Mucosa of rectum (tissue), 2 donors: ENCODE data around the gene MACROD2.
A peak's percentile ranks its signal among the peaks of the same experiment; 100 is the strongest.

Experiments
- H3K27ac ChIP-seq, 2 donors: one replicate each; pipeline ENCODE4 v1.7.0; 2013; ENCODE audit warnings: inconsistent platforms in 2 of 2, low read depth in 2 of 2, low read length in 2 of 2
- H3K27me3 ChIP-seq, 2 donors: one replicate each; pipeline ENCODE4 v1.7.0; 2013; ENCODE audit warnings: low read length in 2 of 2; ENCODE audit not compliant: control insufficient read depth in 2 of 2, insufficient read depth in 2 of 2
- H3K36me3 ChIP-seq, 2 donors: one replicate each; pipeline ENCODE4 v1.7.0; 2013; ENCODE audit warnings: low read length in 2 of 2; ENCODE audit not compliant: control insufficient read depth in 2 of 2, insufficient read depth in 2 of 2
- H3K4me1 ChIP-seq, 2 donors: one replicate each; pipeline ENCODE4 v1.7.0; 2013; ENCODE audit warnings: low read length in 2 of 2, mild to moderate bottlenecking in 1 of 2; ENCODE audit not compliant: control insufficient read depth in 2 of 2, insufficient read depth in 2 of 2
- H3K4me3 ChIP-seq, 2 donors: one replicate each; pipeline ENCODE4 v1.7.0; 2013; ENCODE audit warnings: low read length in 2 of 2
- H3K9ac ChIP-seq, 2 donors: one replicate each; pipeline ENCODE4 v1.7.0; 2013; ENCODE audit warnings: low read length in 2 of 2, low read depth in 1 of 2, mild to moderate bottlenecking in 1 of 2
- H3K9me3 ChIP-seq, 2 donors: one replicate each; pipeline ENCODE4 v1.7.0; 2013; ENCODE audit warnings: low read length in 2 of 2; ENCODE audit not compliant: control insufficient read depth in 2 of 2
- donor health status: healthy.
- donor health status: Normal muscosa, but diverticular disease.

Gene MACROD2

DNA sequence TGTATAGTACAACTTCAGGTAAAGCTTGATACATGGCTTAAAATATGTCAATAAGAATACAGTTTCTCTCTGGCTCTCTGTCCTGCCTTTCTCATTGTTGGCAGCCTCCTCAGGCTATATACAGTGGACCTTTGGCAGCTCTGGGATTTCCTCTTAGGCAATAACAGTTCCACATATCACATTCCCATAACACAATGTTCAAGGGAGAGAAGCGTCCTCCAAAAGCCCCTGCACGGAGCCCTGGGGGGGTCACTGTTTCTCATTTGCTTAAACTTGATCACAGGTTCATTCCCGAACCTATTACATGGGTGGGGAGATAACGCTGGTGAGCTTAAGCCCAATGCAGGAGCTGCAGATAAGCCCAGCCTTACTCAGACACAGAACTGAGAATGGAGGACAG, 346.5 kb downstream of the MACROD2 start:
- Histone ChIP-seq H3K9ac (no peak overlapping the region), H3K9me3 (no peaks in the 10 kb centered on the region), H3K36me3 (no peaks in the 10 kb centered on the region), H3K4me3 (no peak overlapping the region), H3K27ac (no peak overlapping the region), H3K4me1 (peaks cover 0 to 4% of the 10 kb centered on the region in 2 donors), H3K27me3 (no peaks in the 10 kb centered on the region)

DNA sequence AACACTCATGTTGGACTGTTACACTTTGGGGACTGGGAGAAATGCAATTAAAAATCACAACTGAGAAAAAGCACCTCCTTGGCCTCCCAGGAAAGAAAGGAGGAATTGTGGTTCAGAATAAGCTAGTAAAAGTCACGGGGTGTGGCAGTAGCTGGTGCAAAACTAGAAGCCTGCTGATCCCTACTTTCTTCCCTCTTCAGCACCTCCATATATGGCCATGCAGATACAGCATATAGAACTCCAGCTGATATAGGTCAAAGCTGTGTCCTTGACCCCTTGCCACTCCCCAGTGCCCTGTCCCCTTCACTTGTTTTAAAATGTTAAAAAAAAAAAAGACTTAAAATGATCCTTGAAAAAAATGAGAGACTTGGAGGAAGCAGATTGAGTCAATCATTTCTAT, 347.6 kb downstream of the MACROD2 start:
- H3K9ac ChIP-seq: peak overlapping the region in 1 of 2 donors; percentile 21
- no peaks in the 10 kb centered on the region for H3K36me3 ChIP-seq
- peaks cover 0 to 4% of the 10 kb centered on the region in 2 donors for H3K4me1 ChIP-seq
- no peak overlapping the region for H3K4me3 ChIP-seq
- H3K27me3 ChIP-seq: no peaks in the 10 kb centered on the region
- no peaks in the 10 kb centered on the region for H3K9me3 ChIP-seq
- H3K27ac ChIP-seq: no peak overlapping the region

DNA sequence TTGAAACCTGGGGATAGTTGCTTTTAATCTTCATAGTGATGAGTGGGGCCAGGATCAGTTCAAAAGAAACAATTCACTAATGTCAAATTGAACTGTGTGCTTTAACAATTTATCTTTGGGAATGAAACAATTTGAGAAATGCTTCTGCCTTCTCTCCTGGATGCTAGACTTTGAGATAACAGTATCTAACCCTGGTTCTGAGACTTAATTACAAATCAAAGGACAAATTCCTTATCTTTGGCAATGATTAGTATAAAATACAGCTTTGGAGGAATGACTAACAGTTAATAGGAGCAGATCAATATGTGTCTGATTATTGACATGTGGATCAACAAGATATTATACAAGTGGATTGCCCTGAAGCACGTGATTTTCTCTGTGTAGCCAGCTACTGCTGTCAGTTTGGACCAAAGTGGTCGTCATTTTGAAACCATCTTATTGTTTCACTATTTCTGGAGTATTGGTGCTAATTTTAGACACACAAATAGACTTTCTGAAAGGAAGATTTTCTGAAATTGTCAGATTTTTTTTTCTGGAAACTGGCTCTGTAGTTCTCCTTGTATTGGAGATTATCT, 348.3 kb downstream of the MACROD2 start:
- Histone ChIP-seq H3K9ac (no peak overlapping the region), H3K4me3 (no peak overlapping the region), H3K27me3 (no peaks in the 10 kb centered on the region), H3K9me3 (no peaks in the 10 kb centered on the region), H3K36me3 (no peaks in the 10 kb centered on the region), H3K27ac (no peak overlapping the region), H3K4me1 (peaks cover 0 to 4% of the 10 kb centered on the region in 2 donors)

GRCh38 chr20:14344746-14345145, 349.4 kb downstream of the MACROD2 start:
- Histone ChIP-seq H3K27me3 (no peaks in the 10 kb centered on the region), H3K9ac (no peak overlapping the region), H3K36me3 (no peaks in the 10 kb centered on the region), H3K27ac (no peak overlapping the region), H3K9me3 (no peaks in the 10 kb centered on the region), H3K4me1 (peaks cover 0 to 4% of the 10 kb centered on the region in 2 donors), H3K4me3 (no peak overlapping the region)

DNA sequence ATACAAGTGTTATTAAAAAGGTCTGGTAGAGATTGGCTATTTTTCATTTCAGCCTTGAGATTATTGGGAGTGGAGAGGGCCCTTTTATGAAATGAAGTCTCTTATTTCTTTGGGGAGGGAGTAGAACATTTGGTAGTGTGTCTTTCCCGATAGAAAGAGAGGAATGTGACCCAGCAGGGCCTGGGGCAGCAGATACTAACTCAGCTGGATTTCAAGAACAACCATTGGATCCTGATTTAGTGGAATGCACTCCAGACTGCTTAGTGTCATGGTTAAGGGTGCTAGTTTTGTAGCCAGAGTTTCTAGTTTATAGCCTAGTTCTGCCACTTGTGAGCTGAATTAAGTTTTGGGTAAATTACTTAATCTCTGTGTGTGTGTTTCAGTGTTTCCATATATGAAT, 360.5 kb downstream of the MACROD2 start:
- Histone ChIP-seq H3K27me3 (no peaks in the 10 kb centered on the region), H3K9ac (no peak overlapping the region), H3K27ac (no peak overlapping the region), H3K4me1 (no peaks in the 10 kb centered on the region), H3K36me3 (no peaks in the 10 kb centered on the region), H3K9me3 (no peaks in the 10 kb centered on the region), H3K4me3 (no peak overlapping the region)

GRCh38 chr20:14360416-14360815, 365.1 kb downstream of the MACROD2 start:
- Histone ChIP-seq H3K9me3 (no peaks in the 10 kb centered on the region), H3K36me3 (no peaks in the 10 kb centered on the region), H3K4me1 (no peaks in the 10 kb centered on the region), H3K27ac (no peak overlapping the region), H3K27me3 (no peaks in the 10 kb centered on the region), H3K9ac (no peak overlapping the region), H3K4me3 (no peak overlapping the region)

DNA sequence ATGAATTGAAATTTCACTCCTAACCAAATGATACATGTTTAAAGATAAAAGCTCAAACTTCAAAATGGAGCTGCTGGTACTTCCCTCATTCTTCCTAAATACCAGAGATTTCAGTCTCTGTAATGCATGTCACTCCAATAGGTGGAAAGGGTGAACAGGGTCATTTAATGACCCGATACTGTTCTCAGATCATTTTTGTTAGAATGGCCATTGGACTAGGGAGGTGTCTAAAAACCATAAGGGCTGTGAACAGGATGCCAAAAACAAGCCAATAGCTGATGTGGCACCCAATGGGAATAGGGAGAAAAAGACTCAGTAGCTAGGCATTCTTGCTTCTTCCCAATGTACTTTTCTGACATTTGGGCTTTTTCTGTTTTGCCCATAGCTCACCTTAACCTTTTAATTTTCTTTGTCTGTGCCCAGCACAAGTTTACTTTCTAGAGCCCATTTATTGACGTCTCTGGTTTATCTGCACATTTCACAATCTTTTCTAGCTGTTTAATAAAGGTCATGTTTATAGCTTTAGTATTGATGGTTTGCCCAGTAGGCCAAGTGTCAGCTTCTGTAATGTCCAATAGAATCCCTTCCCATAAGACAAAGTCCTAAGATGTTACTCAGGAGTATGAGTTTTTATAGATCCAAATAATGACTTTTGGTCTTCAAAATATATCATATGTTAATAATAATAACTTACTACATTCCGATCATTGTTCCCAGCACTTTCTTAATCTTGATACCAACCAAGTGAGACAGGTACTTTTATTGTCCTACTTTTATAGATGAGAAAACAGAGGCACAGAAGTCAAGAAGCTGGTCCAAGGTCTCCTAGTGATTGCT, 366.4 kb downstream of the MACROD2 start:
- no peaks in the 10 kb centered on the region for H3K36me3 ChIP-seq
- H3K27me3 ChIP-seq: no peaks in the 10 kb centered on the region
- no peak overlapping the region for H3K4me3 ChIP-seq
- H3K27ac ChIP-seq: no peak overlapping the region
- H3K9me3 ChIP-seq: no peaks in the 10 kb centered on the region
- H3K9ac ChIP-seq: no peak overlapping the region
- no peaks in the 10 kb centered on the region for H3K4me1 ChIP-seq

DNA sequence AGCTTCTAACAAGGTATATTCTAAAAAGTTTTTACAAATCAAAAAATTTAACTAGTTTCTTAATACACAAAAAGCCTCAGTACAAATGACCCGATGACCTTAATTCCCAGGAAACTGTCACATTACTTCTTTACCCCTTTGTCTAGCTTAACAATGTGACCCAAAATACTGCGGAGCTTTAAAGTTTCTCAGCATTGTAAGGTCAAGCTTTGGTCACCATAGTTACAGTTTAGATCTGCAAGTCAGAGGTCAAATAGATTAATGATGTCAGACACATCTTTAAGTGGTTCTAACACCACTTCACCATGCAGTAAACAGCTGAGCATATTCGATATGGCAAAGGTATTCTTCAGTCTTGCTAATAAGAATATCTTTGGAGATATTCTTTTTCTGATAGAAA, 378.9 kb downstream of the MACROD2 start:
- no peaks in the 10 kb centered on the region for H3K36me3 ChIP-seq
- no peak overlapping the region for H3K9ac ChIP-seq
- H3K4me3 ChIP-seq: no peak overlapping the region
- H3K4me1 ChIP-seq: no peaks in the 10 kb centered on the region
- no peak overlapping the region for H3K27ac ChIP-seq
- no peaks in the 10 kb centered on the region for H3K27me3 ChIP-seq
- no peaks in the 10 kb centered on the region for H3K9me3 ChIP-seq

DNA sequence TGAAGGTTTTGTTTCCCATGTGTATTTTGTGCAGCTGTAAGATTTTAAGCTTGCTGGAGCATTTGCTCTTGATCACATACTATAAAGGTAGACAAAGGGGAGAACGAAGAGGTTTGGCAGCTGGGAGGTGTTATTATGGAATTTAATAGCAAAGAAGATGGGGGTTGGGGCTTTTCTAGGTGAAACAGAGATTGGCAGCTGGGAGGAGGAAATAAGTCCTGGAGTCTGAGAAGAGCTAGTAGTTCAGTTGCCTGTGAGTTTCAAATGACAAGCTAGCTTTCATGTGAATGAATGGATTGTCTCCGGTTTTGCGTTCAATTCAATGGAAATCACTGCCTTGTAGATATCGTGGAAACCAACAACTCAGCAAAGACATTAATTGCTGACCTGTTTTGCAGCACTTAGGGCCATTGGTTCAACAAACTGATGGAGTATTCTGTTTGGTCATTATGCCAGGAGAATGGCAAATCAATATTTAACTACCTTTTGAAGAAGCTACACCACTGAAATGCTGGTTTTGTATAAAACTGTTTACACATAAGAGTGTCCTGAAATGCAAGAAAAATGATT, 380.2 kb downstream of the MACROD2 start:
- Histone ChIP-seq H3K27me3 (no peaks in the 10 kb centered on the region), H3K27ac (no peak overlapping the region), H3K36me3 (no peaks in the 10 kb centered on the region), H3K9ac (no peak overlapping the region), H3K4me1 (no peaks in the 10 kb centered on the region), H3K9me3 (no peaks in the 10 kb centered on the region), H3K4me3 (no peak overlapping the region)

DNA sequence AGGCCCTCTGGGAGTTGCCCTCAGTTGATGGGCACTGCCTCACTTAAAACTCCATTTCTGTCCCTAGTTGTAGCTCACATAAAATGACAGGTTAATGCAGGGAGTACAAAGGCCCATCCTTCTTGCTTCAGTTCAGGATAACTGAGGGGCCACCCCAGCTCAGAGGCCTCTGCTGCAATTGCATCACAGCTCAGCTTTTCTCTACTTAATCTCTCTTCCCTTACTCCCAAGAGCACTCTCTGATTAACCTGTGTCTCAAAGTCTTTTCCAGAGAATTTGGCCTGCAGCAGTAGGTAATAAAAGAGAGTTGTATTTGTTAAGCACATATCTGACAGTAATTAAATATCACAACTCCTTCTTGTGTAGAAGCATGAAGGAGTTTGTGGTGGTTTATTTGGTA, 383.0 kb downstream of the MACROD2 start:
- Histone ChIP-seq H3K9me3 (no peaks in the 10 kb centered on the region), H3K36me3 (no peaks in the 10 kb centered on the region), H3K27me3 (no peaks in the 10 kb centered on the region), H3K27ac (no peak overlapping the region), H3K9ac (no peak overlapping the region), H3K4me3 (no peak overlapping the region), H3K4me1 (no peaks in the 10 kb centered on the region)
